DOHH2 (cell line): Measurements from ENCODE around the gene MSRB3.
"Not testable (repeated sequence)": the region's sequence is repeated elsewhere in the genome, so short reads cannot be mapped to it uniquely, and the experiment has no call there.

ENCODE experiments used
- EZH2phosphoT487 ChIP-seq: fragments of 200-600 bp; sonication (generic); IDR thresholded peaks from 2 replicates; pipeline ENCODE4 v1.6.1; 2017; ENCODE audit warnings: borderline replicate concordance, mild to moderate bottlenecking, antibody characterized with exemption, low read length, moderate library complexity, mixed read lengths
- TF ChIP-seq, protein P1 (sequence below): fragments of 200-600 bp; sonication (generic); IDR thresholded peaks from one replicate; pipeline ENCODE4 v1.5.1; 2014; ENCODE audit warnings: antibody characterized with exemption, mild to moderate bottlenecking, low read depth, low read length; ENCODE audit not compliant: poor library complexity, severe bottlenecking

DNA sequence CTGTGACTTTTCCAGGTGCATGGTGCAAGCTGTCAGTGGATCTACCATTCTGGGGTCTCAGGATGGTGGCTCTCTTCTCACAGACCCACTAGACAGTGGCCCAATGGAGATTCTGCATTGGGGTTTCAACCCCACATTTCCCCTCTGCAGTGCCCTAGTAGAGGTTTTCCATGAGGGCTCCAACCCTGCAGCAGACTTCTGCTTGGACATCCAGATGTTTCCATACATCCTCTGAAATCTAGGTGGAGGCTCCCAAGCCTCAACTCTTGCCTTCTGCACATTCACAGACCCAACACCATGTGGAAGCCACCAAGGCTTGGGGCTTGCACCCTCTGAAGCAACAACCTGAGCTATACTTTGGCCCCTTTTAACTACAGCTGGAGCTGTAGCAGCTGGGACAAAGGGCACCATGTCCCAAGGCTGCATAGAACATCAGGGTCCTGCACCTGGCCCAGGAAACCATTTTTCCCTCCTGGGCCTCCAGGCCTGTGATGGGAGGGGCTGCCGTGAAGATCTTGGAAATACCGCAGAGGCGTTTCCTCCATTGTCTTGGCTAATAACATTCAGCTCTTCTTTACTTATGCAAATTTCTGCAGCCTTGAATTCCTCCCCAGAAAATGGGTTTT is 205.5 kb downstream of the MSRB3 start:
- TF ChIP-seq, protein P1, sequence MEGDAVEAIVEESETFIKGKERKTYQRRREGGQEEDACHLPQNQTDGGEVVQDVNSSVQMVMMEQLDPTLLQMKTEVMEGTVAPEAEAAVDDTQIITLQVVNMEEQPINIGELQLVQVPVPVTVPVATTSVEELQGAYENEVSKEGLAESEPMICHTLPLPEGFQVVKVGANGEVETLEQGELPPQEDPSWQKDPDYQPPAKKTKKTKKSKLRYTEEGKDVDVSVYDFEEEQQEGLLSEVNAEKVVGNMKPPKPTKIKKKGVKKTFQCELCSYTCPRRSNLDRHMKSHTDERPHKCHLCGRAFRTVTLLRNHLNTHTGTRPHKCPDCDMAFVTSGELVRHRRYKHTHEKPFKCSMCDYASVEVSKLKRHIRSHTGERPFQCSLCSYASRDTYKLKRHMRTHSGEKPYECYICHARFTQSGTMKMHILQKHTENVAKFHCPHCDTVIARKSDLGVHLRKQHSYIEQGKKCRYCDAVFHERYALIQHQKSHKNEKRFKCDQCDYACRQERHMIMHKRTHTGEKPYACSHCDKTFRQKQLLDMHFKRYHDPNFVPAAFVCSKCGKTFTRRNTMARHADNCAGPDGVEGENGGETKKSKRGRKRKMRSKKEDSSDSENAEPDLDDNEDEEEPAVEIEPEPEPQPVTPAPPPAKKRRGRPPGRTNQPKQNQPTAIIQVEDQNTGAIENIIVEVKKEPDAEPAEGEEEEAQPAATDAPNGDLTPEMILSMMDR: not testable (repeated sequence)
- TF ChIP-seq EZH2phosphoT487: not testable (repeated sequence)
